ENCODE measurements around the gene ACVR1B. TPM values are rescaled to one million over a fixed set of nuclear protein-coding genes. Genes with fewer than 3 reads are reported as not detected.

The ACVR1B gene
- total and polyA plus RNA-seq, 2 donors (not counting 3 experiments of a cell fraction or from before 2014, with no cell fraction given), result 29.0 to 33.7 TPM

GRCh38 chr12:51976376-51977160, 25.1 kb downstream of the ACVR1B start:
- H2AFZ ChIP-seq (ENCODE audit: low read depth, low read length), result no peak overlapping the region
- FAIRE-seq (no peak), DNase-seq (ENCODE audit: low read depth, low spot score) (peak; percentile 65)
- H3K4me2 ChIP-seq (ENCODE audit: insufficient read depth, low read length), result no peak overlapping the region
- peaks cover 72% of the 10 kb centered on the region for H3K4me1 ChIP-seq (ENCODE audit: control insufficient read depth, extremely low read depth, insufficient read depth, low read length)
- H3K9me3 ChIP-seq (replicated peaks; ENCODE audit: control insufficient read depth, insufficient read depth, low read length), result no peaks in the 10 kb centered on the region
- no peaks in the 10 kb centered on the region for H3K27me3 ChIP-seq (ENCODE audit: control insufficient read depth in 2 of 2, insufficient read depth in 2 of 2, low read length in 2 of 2)
- no peaks in the 10 kb centered on the region for H3K9me1 ChIP-seq (replicated peaks; ENCODE audit: control insufficient read depth, extremely low read depth, insufficient read depth, low read length)
- H3K27ac ChIP-seq (ENCODE audit: insufficient read depth, low read depth, low read length), result peak overlapping the region; percentile 32
- no peaks in the 10 kb centered on the region for H4K20me1 ChIP-seq (replicated peaks; ENCODE audit: control insufficient read depth, extremely low read depth, insufficient read depth, low read length)
- POLR2A ChIA-PET, result no interaction called here
- CTCF ChIA-PET, result interaction anchor here (0.7 to 2.6 kb wide), 12 partner anchors 11 to 87 kb away, joined by 3 to 25 read pairs (median 5); no protein-coding TSS in a partner anchor
- no TSS peak for BruUV-seq (replicated peaks)
- peaks cover 40% of the 10 kb centered on the region for H3K79me2 ChIP-seq (ENCODE audit: control insufficient read depth, insufficient read depth, low read length)
- dilution Hi-C loops (cut with MboI; ENCODE audit: extremely low pct_ligation_motif_present, low sequenced_read_pairs) (no loop called here), intact Hi-C loops (cut with micrococcal nuclease) (no loop called here)
- H3K36me3 ChIP-seq (ENCODE audit: control insufficient read depth in 2 of 2, extremely low read depth in 1 of 2, insufficient read depth in 2 of 2, low read length in 2 of 2), result peaks cover 11 to 14% of the 10 kb centered on the region in 2 experiments
- TF ChIP-seq GATA2 (IDR thresholded peaks at IDR 0.05; ENCODE audit: insufficient read depth, insufficient read length, low read depth, low read length) (peak; percentile 59), JUN (IDR thresholded peaks at IDR 0.05; ENCODE audit: borderline replicate concordance, insufficient read depth, insufficient read length, low read depth) (no peak), FOS (IDR thresholded peaks at IDR 0.05; ENCODE audit: borderline replicate concordance, insufficient read depth, low read length) (peak; percentile 36)
- no peak overlapping the region for H3K9ac ChIP-seq (replicated peaks; ENCODE audit: extremely low read depth, insufficient read depth, low read length)
- no peak overlapping the region for H3K4me3 ChIP-seq (replicated peaks in 1 of 3; ENCODE audit: insufficient read depth in 1 of 3, low read depth in 1 of 3, low read length in 3 of 3)

DNA sequence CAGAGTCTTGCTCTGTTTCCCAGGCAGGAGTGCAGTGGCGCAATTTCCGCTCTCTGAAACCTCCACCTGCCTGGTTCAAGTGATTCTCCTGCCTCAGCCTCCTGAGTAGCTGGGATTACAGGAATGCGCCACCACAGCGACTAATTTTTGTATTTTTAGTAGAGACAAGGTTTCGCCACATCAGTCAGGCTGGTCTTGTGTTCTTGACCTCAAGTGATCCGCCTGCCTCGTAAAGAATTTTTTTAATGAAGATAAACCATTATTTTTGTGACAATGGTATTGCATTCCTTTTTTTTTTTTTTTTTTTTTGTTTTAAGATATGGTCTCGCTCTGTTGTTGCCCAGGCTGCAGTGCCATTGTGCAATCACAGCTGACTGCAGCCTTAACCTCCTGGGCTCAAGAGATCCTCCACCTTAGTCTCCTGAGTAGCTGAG, 25.8 kb downstream of the ACVR1B start:
- FAIRE-seq, result no peak
- dilution Hi-C loops (cut with MboI; ENCODE audit: extremely low pct_ligation_motif_present, low sequenced_read_pairs) (no loop called here), intact Hi-C loops (cut with micrococcal nuclease) (no loop called here)
- Histone ChIP-seq H3K9me1 (replicated peaks; ENCODE audit: control insufficient read depth, extremely low read depth, insufficient read depth, low read length) (no peaks in the 10 kb centered on the region), H3K27me3 (ENCODE audit: control insufficient read depth in 2 of 2, insufficient read depth in 2 of 2, low read length in 2 of 2) (no peaks in the 10 kb centered on the region), H3K36me3 (ENCODE audit: control insufficient read depth in 2 of 2, extremely low read depth in 1 of 2, insufficient read depth in 2 of 2, low read length in 2 of 2) (peaks cover 14 to 17% of the 10 kb centered on the region in 2 experiments), H4K20me1 (replicated peaks; ENCODE audit: control insufficient read depth, extremely low read depth, insufficient read depth, low read length) (no peaks in the 10 kb centered on the region), H2AFZ (ENCODE audit: low read depth, low read length) (no peak overlapping the region), H3K9me3 (replicated peaks; ENCODE audit: control insufficient read depth, insufficient read depth, low read length) (no peaks in the 10 kb centered on the region), H3K27ac (ENCODE audit: insufficient read depth, low read depth, low read length) (no peak overlapping the region), H3K4me2 (ENCODE audit: insufficient read depth, low read length) (no peak overlapping the region), H3K4me3 (replicated peaks in 1 of 3; ENCODE audit: insufficient read depth in 1 of 3, low read depth in 1 of 3, low read length in 3 of 3) (no peak overlapping the region), H3K79me2 (ENCODE audit: control insufficient read depth, insufficient read depth, low read length) (peaks cover 41% of the 10 kb centered on the region), H3K4me1 (ENCODE audit: control insufficient read depth, extremely low read depth, insufficient read depth, low read length) (peaks cover 64% of the 10 kb centered on the region), H3K9ac (replicated peaks; ENCODE audit: extremely low read depth, insufficient read depth, low read length) (no peak overlapping the region)
- no peak for DNase-seq (ENCODE audit: low read depth, low spot score)
- ChIA-PET CTCF (interaction anchor here (0.7 to 2.6 kb wide), 13 partner anchors 11 to 88 kb away, joined by 3 to 25 read pairs (median 5); no protein-coding TSS in a partner anchor), POLR2A (interaction anchor here (0.6 kb wide), 1 partner anchor 83 kb away, joined by 5 read pairs; no protein-coding TSS in a partner anchor)
- TF ChIP-seq CTCF (IDR thresholded peaks at IDR 0.05; ENCODE audit: extremely low read depth in 1 of 2, insufficient read depth in 1 of 2, low read depth in 1 of 2, low read length in 2 of 2), result no peak
- TF ChIP-seq FOS (IDR thresholded peaks at IDR 0.05; ENCODE audit: borderline replicate concordance, insufficient read depth, low read length), result no peak
- no peak for TF ChIP-seq GATA2 (IDR thresholded peaks at IDR 0.05; ENCODE audit: insufficient read depth, insufficient read length, low read depth, low read length)
- TF ChIP-seq POLR2A (IDR thresholded peaks at IDR 0.05; ENCODE audit: low read depth, low read length), result no peak
- no peak for TF ChIP-seq EZH2 (IDR thresholded peaks at IDR 0.05; ENCODE audit: borderline replicate concordance, low read depth, low read length, severe bottlenecking)
- no peak for TF ChIP-seq MYC (IDR thresholded peaks at IDR 0.05; ENCODE audit: low read depth, low read length)
- no peak for TF ChIP-seq JUN (IDR thresholded peaks at IDR 0.05; ENCODE audit: borderline replicate concordance, insufficient read depth, insufficient read length, low read depth)
- no peak for TF ChIP-seq MAX (IDR thresholded peaks at IDR 0.05; ENCODE audit: insufficient read depth, insufficient read length)
- TF ChIP-seq POLR2AphosphoS5 (IDR thresholded peaks at IDR 0.05; ENCODE audit: insufficient read depth, low read depth, low read length), result no peak
- no TSS peak for BruUV-seq (replicated peaks)
